ENCODE measurements around the gene PDLIM5.
A peak's percentile ranks its signal among the peaks of the same experiment; 100 is the strongest.
"Not testable (repeated sequence)": the region's sequence is repeated elsewhere in the genome, so short reads cannot be mapped to it uniquely, and the experiment has no call there.

The PDLIM5 gene

GRCh38 chr4:94665021-94665420, 213.3 kb downstream of the PDLIM5 start:
- DNase-seq, result not testable (repeated sequence)

- DNase-seq, result no peak
Measured at GRCh38 chr4:94665500-94666404, 214.0 kb downstream of the PDLIM5 start.

- no peak for DNase-seq
Measured at GRCh38 chr4:94668724-94669123, 217.0 kb downstream of the PDLIM5 start.

- DNase-seq, result no peak
Measured at GRCh38 chr4:94669672-94670664, 218.2 kb downstream of the PDLIM5 start.

GRCh38 chr4:94671113-94671512, 219.4 kb downstream of the PDLIM5 start:
- no peak for DNase-seq

GRCh38 chr4:94673961-94674360, 222.2 kb downstream of the PDLIM5 start:
- DNase-seq, result no peak

GRCh38 chr4:94676970-94677369, 225.2 kb downstream of the PDLIM5 start:
- no peak for DNase-seq

- no peak for DNase-seq
Measured at GRCh38 chr4:94678896-94679295, 227.2 kb downstream of the PDLIM5 start.

GRCh38 chr4:94680176-94680862, 228.6 kb downstream of the PDLIM5 start:
- no peak for DNase-seq

- DNase-seq, result no peak
Measured at GRCh38 chr4:94686086-94686485, 234.3 kb downstream of the PDLIM5 start.

- peak; percentile 41 for DNase-seq
Measured at GRCh38 chr4:94689155-94689860, 237.6 kb downstream of the PDLIM5 start.

GRCh38 chr4:94690851-94691254, 239.1 kb downstream of the PDLIM5 start:
- peak; percentile 1 for DNase-seq

- DNase-seq, result no peak
Measured at GRCh38 chr4:94691552-94691951, 239.8 kb downstream of the PDLIM5 start.

GRCh38 chr4:94695384-94695783, 243.6 kb downstream of the PDLIM5 start:
- peak; percentile 22 for DNase-seq

GRCh38 chr4:94698187-94698586, 246.4 kb downstream of the PDLIM5 start:
- DNase-seq, result no peak

- no peak for DNase-seq
Measured at GRCh38 chr4:94700298-94700697, 248.6 kb downstream of the PDLIM5 start.

- DNase-seq, result no peak
Measured at GRCh38 chr4:94701631-94702300, 250.0 kb downstream of the PDLIM5 start.

GRCh38 chr4:94711635-94712034, 259.9 kb downstream of the PDLIM5 start:
- no peak for DNase-seq

- no peak for DNase-seq
Measured at GRCh38 chr4:94714365-94715160, 262.8 kb downstream of the PDLIM5 start.

GRCh38 chr4:94715726-94716125, 264.0 kb downstream of the PDLIM5 start:
- DNase-seq, result no peak

All from inflammatory macrophage treated with lipopolysaccharide for 4 hours (primary cell).